DND-41 (cell line): ENCODE data around the gene SLC22A14.

Experiments
- ATAC-seq: fragments of 200-7000 bp; cut with Tn5 transposase; 3 replicates; pipeline ENCODE4 v1.9.1; 2021; ENCODE audit warnings: low read depth; ENCODE audit not compliant: insufficient read depth
- DNase-seq: peaks from one replicate; pipeline ENCODE4 v3.0.0-alpha.2; 2020
- H2AFZ ChIP-seq: 2 replicates; pipeline ENCODE4 v1.6.0; 2012; ENCODE audit warnings: low read depth, low read length
- H3K27ac ChIP-seq: 2 replicates; pipeline ENCODE4 v1.5.1; 2012; ENCODE audit warnings: low read length, inconsistent platforms
- H3K27me3 ChIP-seq: fragments of 200-600 bp; sonication (generic); 2 replicates; pipeline ENCODE4 v1.6.0; 2012; ENCODE audit warnings: low read length, mild to moderate bottlenecking, inconsistent platforms; ENCODE audit not compliant: insufficient read depth, poor library complexity
- H3K36me3 ChIP-seq: 2 replicates; pipeline ENCODE4 v1.5.1; 2012; ENCODE audit warnings: low read length, inconsistent platforms; ENCODE audit not compliant: insufficient read depth
- H3K4me1 ChIP-seq: 2 replicates; pipeline ENCODE4 v1.5.1; 2012; ENCODE audit warnings: mild to moderate bottlenecking, low read length; ENCODE audit not compliant: insufficient read depth
- H3K4me2 ChIP-seq: 2 replicates; pipeline ENCODE4 v1.6.0; 2012; ENCODE audit warnings: mild to moderate bottlenecking, moderate library complexity, low read length, inconsistent platforms; ENCODE audit not compliant: insufficient read depth
- H3K4me3 ChIP-seq, 2 experiments: fragments of 200-600 bp in 1 of 2; shearing (Covaris generic) in 1 of 2; 2 replicates each; pipeline ENCODE4 v1.5.1; 2012 to 2016; ENCODE audit warnings: inconsistent platforms in 2 of 2, low read length in 2 of 2, mild to moderate bottlenecking in 2 of 2, low read depth in 1 of 2, moderate library complexity in 1 of 2
- H3K79me2 ChIP-seq: 2 replicates; pipeline ENCODE4 v1.6.0; 2012; ENCODE audit warnings: low read length, inconsistent platforms; ENCODE audit not compliant: insufficient read depth
- H3K9ac ChIP-seq: 2 replicates; pipeline ENCODE4 v1.6.0; 2012; ENCODE audit warnings: low read depth, mild to moderate bottlenecking, inconsistent platforms, low read length, moderate library complexity
- H3K9me3 ChIP-seq: 2 replicates; pipeline ENCODE4 v1.5.1; 2012; ENCODE audit warnings: low read length, moderate library complexity, mild to moderate bottlenecking, inconsistent platforms; ENCODE audit not compliant: insufficient read depth, severe bottlenecking
- H4K20me1 ChIP-seq: 2 replicates; pipeline ENCODE4 v1.6.0; 2012; ENCODE audit warnings: low read length; ENCODE audit not compliant: insufficient read depth
- CTCF ChIP-seq: IDR thresholded peaks from 2 replicates; pipeline ENCODE4 v1.5.1; 2012; ENCODE audit warnings: borderline replicate concordance, low read length, moderate library complexity, mild to moderate bottlenecking; ENCODE audit not compliant: poor library complexity, severe bottlenecking; ENCODE audit errors: extremely low read depth
- EZH2 ChIP-seq: IDR thresholded peaks from 3 replicates; pipeline ENCODE4 v1.6.1; 2012; ENCODE audit warnings: borderline replicate concordance, low read depth, mild to moderate bottlenecking, moderate library complexity, low read length, inconsistent platforms; ENCODE audit not compliant: severe bottlenecking

SLC22A14 gene

GRCh38 chr3:38267662-38268061, 14.4 kb upstream of the SLC22A14 start:
- Histone ChIP-seq H3K4me1 (no peaks in the 10 kb centered on the region), H3K9me3 (no peaks in the 10 kb centered on the region), H3K79me2 (no peaks in the 10 kb centered on the region), H4K20me1 (no peaks in the 10 kb centered on the region), H3K4me3 (no peak overlapping the region), H3K9ac (no peak overlapping the region), H3K36me3 (no peaks in the 10 kb centered on the region), H3K27ac (no peak overlapping the region), H3K27me3 (no peaks in the 10 kb centered on the region), H2AFZ (no peak overlapping the region), H3K4me2 (no peak overlapping the region)
- TF ChIP-seq CTCF (no peak), EZH2 (no peak)
- ATAC-seq (0 out of 3 replicates have a peak, but pooled peaks have one; percentile 37), DNase-seq (no peak)

- no peaks in the 10 kb centered on the region for H3K79me2 ChIP-seq
- no peak overlapping the region for H3K27ac ChIP-seq
- DNase-seq (no peak), ATAC-seq (no peak)
- no peak for TF ChIP-seq CTCF
- TF ChIP-seq EZH2, result no peak
- H3K4me2 ChIP-seq, result no peak overlapping the region
- H3K27me3 ChIP-seq, result no peaks in the 10 kb centered on the region
- H4K20me1 ChIP-seq, result no peaks in the 10 kb centered on the region
- no peaks in the 10 kb centered on the region for H3K4me1 ChIP-seq
- H3K9me3 ChIP-seq, result no peaks in the 10 kb centered on the region
- H3K4me3 ChIP-seq, result no peak overlapping the region
- H2AFZ ChIP-seq, result no peak overlapping the region
- no peaks in the 10 kb centered on the region for H3K36me3 ChIP-seq
- no peak overlapping the region for H3K9ac ChIP-seq
Measured at GRCh38 chr3:38268087-38268486, 14.0 kb upstream of the SLC22A14 start.

GRCh38 chr3:38268522-38268921, 13.6 kb upstream of the SLC22A14 start:
- ATAC-seq (no peak), DNase-seq (no peak)
- no peaks in the 10 kb centered on the region for H3K4me1 ChIP-seq
- no peaks in the 10 kb centered on the region for H3K36me3 ChIP-seq
- H3K79me2 ChIP-seq, result no peaks in the 10 kb centered on the region
- H3K27ac ChIP-seq, result no peak overlapping the region
- H3K9ac ChIP-seq, result no peak overlapping the region
- TF ChIP-seq CTCF, result no peak
- no peaks in the 10 kb centered on the region for H4K20me1 ChIP-seq
- H3K27me3 ChIP-seq, result no peaks in the 10 kb centered on the region
- H2AFZ ChIP-seq, result no peak overlapping the region
- no peak overlapping the region for H3K4me2 ChIP-seq
- no peak overlapping the region for H3K4me3 ChIP-seq
- no peaks in the 10 kb centered on the region for H3K9me3 ChIP-seq

GRCh38 chr3:38270606-38271005, 11.5 kb upstream of the SLC22A14 start:
- Histone ChIP-seq H4K20me1 (no peaks in the 10 kb centered on the region), H3K9me3 (no peaks in the 10 kb centered on the region), H3K79me2 (no peaks in the 10 kb centered on the region), H2AFZ (no peak overlapping the region), H3K9ac (no peak overlapping the region), H3K4me3 (no peak overlapping the region), H3K4me2 (no peak overlapping the region), H3K36me3 (no peaks in the 10 kb centered on the region), H3K27me3 (no peaks in the 10 kb centered on the region), H3K4me1 (no peaks in the 10 kb centered on the region), H3K27ac (no peak overlapping the region)
- no peak for ATAC-seq
- no peak for DNase-seq
- no peak for TF ChIP-seq EZH2
- no peak for TF ChIP-seq CTCF
